ENCODE results near the gene ORM1. TPM values are rescaled to one million over a fixed set of nuclear protein-coding genes. Genes with fewer than 3 reads are reported as not detected.
"Not testable (repeated sequence)": the region's sequence is repeated elsewhere in the genome, so short reads cannot be mapped to it uniquely, and the experiment has no call there.

The ORM1 gene
- 18.3 and 27.5 TPM in 2 replicates for total RNA-seq (2022)
- percentile 50 among the genes with signal in this experiment for Bru-seq, nascent RNA
- percentile 54 among the genes with signal in this experiment for BruChase-seq, experiment 1, labeled RNA remaining after a 2-hour chase
- percentile 68 among the genes with signal in this experiment for BruChase-seq, experiment 2, labeled RNA remaining after a 6-hour chase
- long read RNA-seq, transcript ORM1-201 (6 exons, 802 nt): major isoform, 23 of 24 reads
- long read RNA-seq, partial matches to known transcripts: 1 of 24 reads
- long read RNA-seq, other reads (novel, unspliced or antisense): 0 of 24 reads

GRCh38 chr9:114322831-114323531, at the start of gene ORM1:
Gene ORM1, plus strand, starts transcription at chr9:114323098. Its CDS starts 36 bp downstream, at chr9:114323134.
- H3K27ac Mint-ChIP-seq (ENCODE audit: unreplicated experiment); H3K9me3 ChIP-seq; H3K9me3 Mint-ChIP-seq (ENCODE audit: unreplicated experiment); H3K27me3 ChIP-seq (replicated peaks; ENCODE audit: control insufficient read depth, insufficient read depth, low read length); intact Hi-C loops (cut with micrococcal nuclease; ENCODE audit: unreplicated experiment); H3K4me3 ChIP-seq (ENCODE audit: low read depth, low read length); H3K27me3 Mint-ChIP-seq (ENCODE audit: insufficient read depth, unreplicated experiment); DNase-seq; CTCF ChIA-PET; H3K4me3 Mint-ChIP-seq (ENCODE audit: unreplicated experiment); BruUV-seq (replicated peaks); H3K36me3 Mint-ChIP-seq (ENCODE audit: insufficient read depth, unreplicated experiment); POLR2A ChIA-PET; H3K4me1 ChIP-seq; H3K4me1 Mint-ChIP-seq (ENCODE audit: low read depth, unreplicated experiment); H3K36me3 ChIP-seq (ENCODE audit: control insufficient read depth, insufficient read depth, low read length): not testable (repeated sequence)

DNA sequence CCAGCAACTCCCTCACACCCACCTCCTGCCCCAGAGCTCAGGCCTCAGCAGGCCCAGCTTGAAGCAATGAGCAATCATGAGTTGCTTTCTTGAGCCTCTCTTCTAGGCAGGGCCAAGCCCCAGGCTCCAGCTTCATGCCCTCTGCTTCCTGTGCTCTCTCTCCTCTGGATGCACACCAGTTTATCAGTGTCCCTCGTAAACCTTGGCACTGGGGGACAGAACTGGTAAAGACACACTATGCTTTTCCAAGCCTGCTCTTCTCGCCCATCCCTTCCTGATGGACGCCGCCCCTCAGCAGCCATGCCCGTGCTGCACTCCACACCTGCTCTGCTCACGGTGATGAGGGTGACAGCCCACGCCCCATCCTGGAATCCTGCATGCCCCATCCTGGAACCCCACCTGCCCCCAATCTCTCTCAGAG, 49.4 kb upstream of the ORM1 start:
- no TSS peak for BruUV-seq (replicated peaks)
- POLR2A ChIA-PET: no interaction called here
- Histone ChIP-seq H3K36me3 (ENCODE audit: control insufficient read depth, insufficient read depth, low read length) (peaks cover 4% of the 10 kb centered on the region), H3K4me3 (ENCODE audit: low read depth, low read length) (no peak overlapping the region), H3K27me3 (replicated peaks; ENCODE audit: control insufficient read depth, insufficient read depth, low read length) (no peaks in the 10 kb centered on the region), H3K4me1 (peaks cover 16% of the 10 kb centered on the region; the same call in 1 of the 2 replicates), H3K9me3 (no peaks in the 10 kb centered on the region)
- peaks cover 9% of the 10 kb centered on the region for H3K9me3 Mint-ChIP-seq (ENCODE audit: unreplicated experiment)
- intact Hi-C loops (cut with micrococcal nuclease; ENCODE audit: unreplicated experiment): loop anchor here (5.0 kb wide), 1 partner anchor 191 kb away; no protein-coding TSS in a partner anchor
- no peak for TF ChIP-seq CTCF (IDR thresholded peaks at IDR 0.05; ENCODE audit: insufficient read depth in 1 of 2, low read depth in 1 of 2, low read length in 1 of 2, severe bottlenecking in 1 of 2, unreplicated experiment in 1 of 2)
- H3K27ac Mint-ChIP-seq (ENCODE audit: unreplicated experiment): peak overlapping the region; percentile 11
- H3K4me3 Mint-ChIP-seq (ENCODE audit: unreplicated experiment): no peak overlapping the region
- H3K4me1 Mint-ChIP-seq (ENCODE audit: low read depth, unreplicated experiment): peaks cover 17% of the 10 kb centered on the region
- CTCF ChIA-PET: interaction anchor here (1.4 kb wide), 1 partner anchor 191 kb away, joined by 3 read pairs; no protein-coding TSS in a partner anchor
- H3K36me3 Mint-ChIP-seq (ENCODE audit: insufficient read depth, unreplicated experiment): peaks cover 12% of the 10 kb centered on the region
- DNase-seq: peak; percentile 38 to 75
- H3K27me3 Mint-ChIP-seq (ENCODE audit: insufficient read depth, unreplicated experiment): no peaks in the 10 kb centered on the region

DNA sequence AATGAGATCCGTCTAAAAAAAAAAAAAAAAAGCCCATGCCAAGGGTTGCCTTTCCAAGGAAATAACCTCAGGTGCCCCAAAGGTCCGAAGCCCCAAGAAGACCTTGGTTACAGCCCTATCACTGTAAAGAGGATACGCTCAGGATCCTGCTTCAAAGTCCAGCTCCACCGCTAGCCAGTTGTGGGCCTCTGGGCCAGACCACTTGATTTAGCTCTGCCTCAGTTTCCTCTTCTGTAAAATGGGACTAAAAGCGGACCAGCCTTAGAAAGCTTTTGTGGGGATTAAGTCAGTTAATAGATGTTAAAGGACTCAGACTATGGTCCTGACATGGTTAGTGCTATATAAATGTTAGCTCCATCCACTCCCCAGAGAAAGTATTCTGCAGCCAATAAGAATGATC, 48.7 kb upstream of the ORM1 start:
- Histone ChIP-seq H3K9me3 (no peaks in the 10 kb centered on the region), H3K36me3 (ENCODE audit: control insufficient read depth, insufficient read depth, low read length) (peaks cover 4% of the 10 kb centered on the region), H3K27me3 (replicated peaks; ENCODE audit: control insufficient read depth, insufficient read depth, low read length) (no peaks in the 10 kb centered on the region), H3K4me3 (ENCODE audit: low read depth, low read length) (no peak overlapping the region), H3K4me1 (peaks cover 16% of the 10 kb centered on the region; the same call in 1 of the 2 replicates)
- H3K36me3 Mint-ChIP-seq (ENCODE audit: insufficient read depth, unreplicated experiment): peaks cover 16% of the 10 kb centered on the region
- no peak overlapping the region for H3K27ac Mint-ChIP-seq (ENCODE audit: unreplicated experiment)
- TF ChIP-seq CTCF (IDR thresholded peaks at IDR 0.05; ENCODE audit: insufficient read depth in 1 of 2, low read depth in 1 of 2, low read length in 1 of 2, severe bottlenecking in 1 of 2, unreplicated experiment in 1 of 2): no peak
- intact Hi-C loops (cut with micrococcal nuclease; ENCODE audit: unreplicated experiment): loop anchor here (5.0 kb wide), 1 partner anchor 192 kb away; no protein-coding TSS in a partner anchor
- peaks cover 10% of the 10 kb centered on the region for H3K9me3 Mint-ChIP-seq (ENCODE audit: unreplicated experiment)
- DNase-seq: no peak
- CTCF ChIA-PET: interaction anchor here (0.7 to 1.4 kb wide), 2 partner anchors 154 to 192 kb away, joined by 3 to 4 read pairs; no protein-coding TSS in a partner anchor
- POLR2A ChIA-PET: no interaction called here
- peaks cover 17% of the 10 kb centered on the region for H3K4me1 Mint-ChIP-seq (ENCODE audit: low read depth, unreplicated experiment)
- no peak overlapping the region for H3K4me3 Mint-ChIP-seq (ENCODE audit: unreplicated experiment)
- no TSS peak for BruUV-seq (replicated peaks)
- H3K27me3 Mint-ChIP-seq (ENCODE audit: insufficient read depth, unreplicated experiment): no peaks in the 10 kb centered on the region

Measured in Caco-2 (cell line).